PFSK-1 (cell line): Measurements from ENCODE around the gene KCNJ9.

Source experiments
- FOXP2 ChIP-seq: optimal IDR thresholded peaks from 2 replicates; pipeline ENCODE3; 2011; ENCODE audit warnings: borderline replicate concordance, control low read depth, inconsistent platforms; ENCODE audit not compliant: insufficient read depth; ENCODE audit errors: extremely low read length, extremely low read depth
- POLR2AphosphoS5 ChIP-seq: IDR thresholded peaks from 2 replicates; pipeline ENCODE4 v1.6.1; 2012; ENCODE audit warnings: low read depth, mild to moderate bottlenecking, control low read depth, low read length, moderate library complexity
- SIN3A ChIP-seq: IDR thresholded peaks from 2 replicates; pipeline ENCODE4 v1.6.1; 2012; ENCODE audit warnings: mild to moderate bottlenecking, low read length, moderate library complexity, borderline replicate concordance; ENCODE audit not compliant: insufficient read depth
- TAF1 ChIP-seq: IDR thresholded peaks from 2 replicates; pipeline ENCODE4 v1.6.1; 2012; ENCODE audit warnings: low read length, control low read depth, borderline replicate concordance; ENCODE audit not compliant: insufficient read depth
- TF ChIP-seq, protein P1 (sequence below), 2 experiments: IDR thresholded peaks; 2 replicates each; pipeline versions ENCODE4 v1.6.1 to v1.8.0; 2011 to 2012; ENCODE audit warnings: low read depth in 2 of 2, low read length in 2 of 2, control low read depth in 1 of 2, inconsistent platforms in 1 of 2, mild to moderate bottlenecking in 1 of 2, moderate library complexity in 1 of 2; ENCODE audit not compliant: insufficient read depth in 1 of 2

The KCNJ9 gene

DNA sequence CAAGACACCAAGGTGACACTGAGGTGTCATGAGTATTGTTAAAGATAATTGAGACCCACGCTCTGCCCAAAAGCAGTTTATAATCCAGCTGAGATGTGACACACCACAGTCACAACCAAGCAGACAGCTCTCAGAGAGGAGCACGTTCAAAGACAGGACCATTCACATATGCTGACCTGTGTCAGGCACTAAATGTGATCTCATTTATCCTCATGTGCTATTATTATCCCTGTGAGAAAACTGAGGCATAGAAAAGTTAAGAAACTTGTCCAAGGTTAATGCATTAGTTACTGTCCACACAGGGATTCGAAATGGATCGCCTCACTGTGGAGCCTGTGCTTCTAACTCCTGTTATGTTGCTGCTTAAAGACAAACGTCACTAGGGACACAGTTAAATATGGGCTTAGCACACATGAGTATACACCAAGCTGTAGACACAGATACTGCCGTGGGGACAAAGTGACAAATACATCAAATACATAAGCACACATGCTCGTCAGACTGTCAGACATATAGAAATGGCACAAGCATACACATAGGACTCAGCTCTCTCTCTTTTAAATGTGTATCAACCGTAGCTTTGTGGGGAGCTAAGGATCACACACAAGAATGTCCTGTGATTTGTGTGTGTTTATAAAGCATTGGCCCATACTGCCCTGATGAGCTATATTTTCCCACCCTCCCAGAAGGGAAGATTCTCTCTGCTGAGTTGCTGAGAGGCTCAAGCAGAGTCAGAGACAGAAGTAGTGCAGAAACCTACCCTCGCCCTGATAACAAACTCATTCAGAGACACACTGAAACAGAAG lies 20.6 kb downstream of the KCNJ9 start:
- no peak for TF ChIP-seq TAF1
- TF ChIP-seq SIN3A, result no peak
- TF ChIP-seq, protein P1, sequence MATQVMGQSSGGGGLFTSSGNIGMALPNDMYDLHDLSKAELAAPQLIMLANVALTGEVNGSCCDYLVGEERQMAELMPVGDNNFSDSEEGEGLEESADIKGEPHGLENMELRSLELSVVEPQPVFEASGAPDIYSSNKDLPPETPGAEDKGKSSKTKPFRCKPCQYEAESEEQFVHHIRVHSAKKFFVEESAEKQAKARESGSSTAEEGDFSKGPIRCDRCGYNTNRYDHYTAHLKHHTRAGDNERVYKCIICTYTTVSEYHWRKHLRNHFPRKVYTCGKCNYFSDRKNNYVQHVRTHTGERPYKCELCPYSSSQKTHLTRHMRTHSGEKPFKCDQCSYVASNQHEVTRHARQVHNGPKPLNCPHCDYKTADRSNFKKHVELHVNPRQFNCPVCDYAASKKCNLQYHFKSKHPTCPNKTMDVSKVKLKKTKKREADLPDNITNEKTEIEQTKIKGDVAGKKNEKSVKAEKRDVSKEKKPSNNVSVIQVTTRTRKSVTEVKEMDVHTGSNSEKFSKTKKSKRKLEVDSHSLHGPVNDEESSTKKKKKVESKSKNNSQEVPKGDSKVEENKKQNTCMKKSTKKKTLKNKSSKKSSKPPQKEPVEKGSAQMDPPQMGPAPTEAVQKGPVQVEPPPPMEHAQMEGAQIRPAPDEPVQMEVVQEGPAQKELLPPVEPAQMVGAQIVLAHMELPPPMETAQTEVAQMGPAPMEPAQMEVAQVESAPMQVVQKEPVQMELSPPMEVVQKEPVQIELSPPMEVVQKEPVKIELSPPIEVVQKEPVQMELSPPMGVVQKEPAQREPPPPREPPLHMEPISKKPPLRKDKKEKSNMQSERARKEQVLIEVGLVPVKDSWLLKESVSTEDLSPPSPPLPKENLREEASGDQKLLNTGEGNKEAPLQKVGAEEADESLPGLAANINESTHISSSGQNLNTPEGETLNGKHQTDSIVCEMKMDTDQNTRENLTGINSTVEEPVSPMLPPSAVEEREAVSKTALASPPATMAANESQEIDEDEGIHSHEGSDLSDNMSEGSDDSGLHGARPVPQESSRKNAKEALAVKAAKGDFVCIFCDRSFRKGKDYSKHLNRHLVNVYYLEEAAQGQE (IDR thresholded peaks at IDR 0.05; ENCODE audit: insufficient read depth in 1 of 2, low read depth in 2 of 2, low read length in 2 of 2), result no peak
- TF ChIP-seq POLR2AphosphoS5, result no peak
- no peak for TF ChIP-seq FOXP2

GRCh38 chr1:160103658-160104408 lies 22.5 kb downstream of the KCNJ9 start:
- TF ChIP-seq SIN3A (no peak), TAF1 (no peak), POLR2AphosphoS5 (no peak), FOXP2 (no peak)
- TF ChIP-seq, protein P1 (IDR thresholded peaks at IDR 0.05; ENCODE audit: insufficient read depth in 1 of 2, low read depth in 2 of 2, low read length in 2 of 2), result no peak

- TF ChIP-seq TAF1, result no peak
- TF ChIP-seq POLR2AphosphoS5, result no peak
- TF ChIP-seq, protein P1 (IDR thresholded peaks at IDR 0.05; ENCODE audit: insufficient read depth in 1 of 2, low read depth in 2 of 2, low read length in 2 of 2), result no peak
- no peak for TF ChIP-seq SIN3A
- no peak for TF ChIP-seq FOXP2
These were observed 23.1 kb downstream of the KCNJ9 start for GRCh38 chr1:160104486-160104885.

- TF ChIP-seq POLR2AphosphoS5 (no peak), TAF1 (no peak), SIN3A (no peak), FOXP2 (no peak)
- TF ChIP-seq, protein P1 (IDR thresholded peaks at IDR 0.05; ENCODE audit: insufficient read depth in 1 of 2, low read depth in 2 of 2, low read length in 2 of 2), result no peak
These were observed 23.8 kb downstream of the KCNJ9 start for GRCh38 chr1:160105155-160105554.
